IMR-90 (cell line): ENCODE data around the gene MFRP. TPM values are rescaled to one million over a fixed set of nuclear protein-coding genes. Genes with fewer than 3 reads are reported as not detected.

Experiments
- ATAC-seq: fragments of 200-7000 bp; cut with Tn5 transposase; 2 replicates; pipeline ENCODE4 v1.9.1; 2020; ENCODE audit warnings: low read depth, mild to moderate bottlenecking, moderate library complexity
- BruUV-seq: library from RNA; stranded (reverse); fragments of 400-500 nt; replicated peaks from 2 replicates; lab custom pipeline; 2021; lab: Mats Ljungman, UMichigan
- CTCF ChIA-PET: fragments of 300-600 bp; formaldehyde crosslinking; extraction: SDS; loops from one replicate; lab custom pipeline; 2021; ENCODE audit warnings: antibody characterized with exemption; lab: Yijun Ruan, JAX
- POLR2A ChIA-PET: fragments of 300-600 bp; sonication (Branson Sonifier 250); formaldehyde crosslinking; loops from one replicate; lab custom pipeline; 2022; ENCODE audit warnings: antibody characterized with exemption; ENCODE audit not compliant: unreplicated experiment; lab: Charles Lee
- DNase-seq: peaks from one replicate; pipeline ENCODE4 v3.0.0; 2013
- H2AFZ ChIP-seq: replicated peaks from 2 replicates; pipeline ENCODE3; 2013; ENCODE audit warnings: low read length, mild to moderate bottlenecking; ENCODE audit not compliant: poor library complexity
- H2AK5ac ChIP-seq: 2 replicates; pipeline ENCODE4 v1.6.1; 2013; ENCODE audit warnings: low read depth, low read length, inconsistent platforms
- H2AK9ac ChIP-seq: replicated peaks from 2 replicates; pipeline ENCODE3; 2013; ENCODE audit warnings: mild to moderate bottlenecking, low read depth, low read length, moderate library complexity; ENCODE audit not compliant: poor library complexity
- H2BK120ac ChIP-seq: 2 replicates; pipeline ENCODE4 v1.6.1; 2013; ENCODE audit warnings: low read depth, low read length, inconsistent platforms
- H2BK15ac ChIP-seq: 3 replicates; pipeline ENCODE4 v1.6.1; 2013; ENCODE audit warnings: low read depth, low read length, inconsistent platforms
- H2BK20ac ChIP-seq: 2 replicates; pipeline ENCODE4 v1.6.1; 2013; ENCODE audit warnings: low read depth, mild to moderate bottlenecking, inconsistent platforms, low read length, moderate library complexity
- H2BK5ac ChIP-seq: 2 replicates; pipeline ENCODE4 v1.6.1; 2013; ENCODE audit warnings: mild to moderate bottlenecking, low read depth, low read length, inconsistent platforms; ENCODE audit not compliant: poor library complexity, severe bottlenecking
- H3K14ac ChIP-seq: replicated peaks from 2 replicates; pipeline ENCODE4 v1.6.1; 2013; ENCODE audit warnings: low read depth, low read length, inconsistent platforms
- H3K18ac ChIP-seq: 2 replicates; pipeline ENCODE4 v1.6.1; 2013; ENCODE audit warnings: low read depth, low read length, control low read depth
- H3K23ac ChIP-seq: 2 replicates; pipeline ENCODE4 v1.6.1; 2013; ENCODE audit warnings: low read depth, low read length, inconsistent platforms
- H3K27ac ChIP-seq: 2 replicates; pipeline ENCODE4 v1.5.1; 2013; ENCODE audit warnings: mild to moderate bottlenecking, control low read depth, low read length; ENCODE audit not compliant: insufficient read depth
- H3K27me3 ChIP-seq: 2 replicates; pipeline ENCODE4 v1.6.1; 2013; ENCODE audit warnings: low read length; ENCODE audit not compliant: control insufficient read depth, insufficient read depth
- H3K36me3 ChIP-seq: 2 replicates; pipeline ENCODE4 v1.6.1; 2013; ENCODE audit warnings: low read length, mixed read lengths; ENCODE audit not compliant: control insufficient read depth, insufficient read depth
- H3K4ac ChIP-seq: 2 replicates; pipeline ENCODE4 v1.6.1; 2013; ENCODE audit warnings: low read depth, low read length, inconsistent platforms
- H3K4me1 ChIP-seq: 2 replicates; pipeline ENCODE4 v1.6.1; 2013; ENCODE audit warnings: low read length, mixed read lengths; ENCODE audit not compliant: control insufficient read depth, insufficient read depth
- H3K4me2 ChIP-seq: 2 replicates; pipeline ENCODE4 v1.6.1; 2013; ENCODE audit warnings: low read depth, mild to moderate bottlenecking, control low read depth, low read length, moderate library complexity
- H3K4me3 ChIP-seq: 2 replicates; pipeline ENCODE4 v1.5.1; 2013; ENCODE audit warnings: low read depth, mild to moderate bottlenecking, control low read depth, low read length, moderate library complexity; ENCODE audit not compliant: insufficient read depth
- H3K56ac ChIP-seq: 2 replicates; pipeline ENCODE4 v1.6.1; 2013; ENCODE audit warnings: low read length, inconsistent platforms; ENCODE audit not compliant: insufficient read depth; ENCODE audit errors: extremely low read depth
- H3K79me1 ChIP-seq, 2 experiments: 2 replicates each; pipeline ENCODE4 v1.6.1; 2013; ENCODE audit warnings: low read length in 2 of 2, inconsistent platforms in 1 of 2, low read depth in 1 of 2
- H3K9ac ChIP-seq: 2 replicates; pipeline ENCODE4 v1.6.1; 2013; ENCODE audit warnings: low read depth, low read length, control low read depth
- H3K9me1 ChIP-seq: 2 replicates; pipeline ENCODE4 v1.6.1; 2013; ENCODE audit warnings: low read length, inconsistent platforms; ENCODE audit not compliant: insufficient read depth
- H3K9me3 ChIP-seq: 2 replicates; pipeline ENCODE4 v1.6.1; 2013; ENCODE audit warnings: low read length; ENCODE audit not compliant: control insufficient read depth, insufficient read depth
- H4K20me1 ChIP-seq: 2 replicates; pipeline ENCODE4 v1.6.1; 2013; ENCODE audit warnings: low read length, inconsistent platforms; ENCODE audit not compliant: insufficient read depth
- H4K5ac ChIP-seq: 2 replicates; pipeline ENCODE4 v1.6.1; 2013; ENCODE audit warnings: mild to moderate bottlenecking, low read depth, low read length, control low read depth
- H4K8ac ChIP-seq, 2 experiments: 2 replicates each; pipeline ENCODE4 v1.6.1; 2013; ENCODE audit warnings: low read depth in 2 of 2, low read length in 2 of 2, control low read depth in 1 of 2, inconsistent platforms in 1 of 2
- H4K91ac ChIP-seq: 2 replicates; pipeline ENCODE4 v1.6.1; 2013; ENCODE audit warnings: low read depth, low read length, inconsistent platforms; ENCODE audit not compliant: insufficient read depth
- BHLHE40 ChIP-seq: fragments of 150-350 bp; IDR thresholded peaks from 2 replicates; pipeline ENCODE4 v1.6.1; 2016; ENCODE audit warnings: mild to moderate bottlenecking, low read depth, low read length
- WGBS, 2 experiments: methylation state at CpG; one replicate each; pipeline versions ENCODE4 v1.1.5 to v1.1.7; 2013; ENCODE audit warnings: missing lambda C conversion rate in 2 of 2; ENCODE audit not compliant: insufficient read length in 1 of 2; ENCODE audit errors: extremely low coverage in 2 of 2; 5-methylcytosine and 5-hydroxymethylcytosine counted together
- dilution Hi-C: fragments of 300-500 bp; cut with HindIII; formaldehyde crosslinking; loops from one replicate; pipeline ENCODE4 v1.14.3; 2018; ENCODE audit warnings: low sequenced_read_pairs; ENCODE audit not compliant: unreplicated experiment
- in situ Hi-C: fragments of 300-500 bp; cut with MboI; formaldehyde crosslinking; loops from 3 replicates; pipeline ENCODE4 v1.14.3; 2019; ENCODE audit warnings: low sequenced_read_pairs, inconsistent platforms, mixed read lengths
- intact Hi-C: fragments of 100-400 bp; cut with micrococcal nuclease; formaldehyde crosslinking; loops from 2 replicates; pipeline ENCODE4 v1.10.0; 2022
- polyA plus RNA-seq, 3 experiments: library from polyadenylated mRNA; depleted of rRNA; stranded (reverse); fragments of >200 nt; gene quantifications; 2 replicates each; pipeline ENCODE4 v1.2.3, GENCODE V29; 2012; ENCODE audit warnings: low replicate concordance in 1 of 3
- total RNA-seq: library from RNA; depleted of rRNA; stranded (reverse); fragments of >200 nt; gene quantifications from 2 replicates; pipeline ENCODE4 v1.2.3, GENCODE V29; 2012

Gene MFRP
- total and polyA plus RNA-seq, 2 of the 4 experiments (the other 2 are of a cell fraction), result not detected

GRCh38 chr11:119330237-119330636 is 16.3 kb downstream of the MFRP start:
- Histone ChIP-seq H2BK20ac (no peak overlapping the region), H3K9ac (no peak overlapping the region), H2BK5ac (no peak overlapping the region), H3K36me3 (no peaks in the 10 kb centered on the region), H2AK9ac (no peak overlapping the region), H2BK15ac (no peak overlapping the region), H3K56ac (no peak overlapping the region), H3K79me1 (peaks cover 6 to 8% of the 10 kb centered on the region in 2 experiments; a peak in 3 of 4 replicates), H4K5ac (no peak overlapping the region), H4K8ac (no peak overlapping the region), H3K4me3 (no peak overlapping the region), H3K27ac (no peak overlapping the region), H3K4me2 (no peak overlapping the region), H3K23ac (no peak overlapping the region), H2BK120ac (no peak overlapping the region), H3K4me1 (peaks cover 3% of the 10 kb centered on the region; the same call in 1 of the 2 replicates), H3K14ac (no peak overlapping the region), H4K91ac (no peak overlapping the region), H3K9me1 (peaks cover 8% of the 10 kb centered on the region), H3K27me3 (no peaks in the 10 kb centered on the region), H3K18ac (no peak overlapping the region), H3K4ac (no peak overlapping the region), H2AK5ac (no peak overlapping the region), H2AFZ (no peak overlapping the region), H4K20me1 (no peaks in the 10 kb centered on the region), H3K9me3 (no peaks in the 10 kb centered on the region)
- CTCF ChIA-PET, result no interaction called here
- WGBS, 2 experiments, result no CpG with 5 or more reads among the region's 1 CpG
- TF ChIP-seq BHLHE40, result no peak
- in situ Hi-C loops, result no loop called here
- POLR2A ChIA-PET, result no interaction called here
- DNase-seq (no peak), ATAC-seq (no peak)
- dilution Hi-C loops, result no loop called here
- intact Hi-C loops, result no loop called here
- BruUV-seq, result no TSS peak
